Gastroesophageal sphincter (tissue), 2 donors: ENCODE results near the gene EHHADH.

ENCODE experiments used
- POLR2A ChIP-seq, 2 donors: fragments of 450-650 bp; IDR thresholded peaks; one replicate each; pipeline ENCODE4 v1.6.1; 2017; ENCODE audit warnings: antibody characterized with exemption in 2 of 2, mild to moderate bottlenecking in 2 of 2, moderate library complexity in 1 of 2
- POLR2AphosphoS5 ChIP-seq: sonication (generic); formaldehyde crosslinking; IDR thresholded peaks from one replicate; pipeline ENCODE4 v1.6.1; 2017; ENCODE audit warnings: antibody characterized with exemption

DNA sequence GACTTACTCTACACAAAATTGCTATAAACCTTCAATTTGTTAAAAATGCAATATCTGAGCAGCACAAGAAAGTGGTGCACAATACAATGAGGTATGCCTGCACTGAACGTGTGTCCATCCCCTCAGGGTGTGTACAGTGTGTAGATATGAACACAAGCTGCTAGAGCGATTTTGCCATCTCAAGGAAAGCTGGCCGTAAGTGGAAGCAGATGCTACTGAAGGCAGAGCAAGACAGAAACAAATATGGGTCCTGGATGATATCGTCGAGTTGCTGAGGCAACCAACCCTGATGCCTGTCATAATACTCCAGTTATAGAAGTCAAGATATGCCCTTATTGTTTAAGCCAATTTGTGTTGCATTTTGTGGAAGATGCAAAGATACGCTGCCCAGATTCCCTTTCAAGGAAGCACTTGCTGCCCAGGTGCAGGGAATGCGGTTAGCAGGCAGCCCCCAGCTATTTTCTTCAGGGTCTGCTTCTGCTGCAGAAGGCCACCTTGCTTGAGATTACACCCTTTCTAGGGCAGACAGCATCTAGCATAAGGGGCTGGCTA, 25.8 kb upstream of the EHHADH start:
- TF ChIP-seq POLR2A (IDR thresholded peaks at IDR 0.05) (no peak), POLR2AphosphoS5 (no peak)
